ENCODE data around the gene DUSP8.

GRCh38 chr11:1619449-1619848, 47.4 kb upstream of the DUSP8 start:
- TF ChIP-seq TAF1 (IDR thresholded peaks at IDR 0.05; ENCODE audit: borderline replicate concordance, low read depth, low read length) (no peak), POLR2A (IDR thresholded peaks at IDR 0.05; ENCODE audit: low read depth, low read length) (no peak), POLR2AphosphoS5 (IDR thresholded peaks at IDR 0.05; ENCODE audit: low read depth, low read length) (no peak)

Measured in GM12892 (cell line).